ENCODE data around the gene AKAP8L. TPM values are rescaled to one million over a fixed set of nuclear protein-coding genes. Genes with fewer than 3 reads are reported as not detected.

The AKAP8L gene
- total and polyA plus RNA-seq, 2 donors (not counting 1 experiment from before 2014, with no cell fraction given): 18.0 to 87.0 TPM

- Histone ChIP-seq H3K9me3 (ENCODE audit: control insufficient read depth, insufficient read depth, low read depth, low read length) (no peaks in the 10 kb centered on the region), H3K4me1 (ENCODE audit: control insufficient read depth, extremely low read depth, insufficient read depth, low read length) (no peaks in the 10 kb centered on the region), H3K27me3 (ENCODE audit: control insufficient read depth, insufficient read depth, low read length) (no peaks in the 10 kb centered on the region), H3K27ac (ENCODE audit: insufficient read depth, low read length) (no peak overlapping the region), H2AFZ (ENCODE audit: low read length) (no peak overlapping the region), H3K4me3 (replicated peaks in 1 of 4; ENCODE audit: control extremely low read depth in 1 of 4, insufficient read depth in 1 of 4, low read depth in 3 of 4, low read length in 4 of 4) (no peak overlapping the region), H3K36me3 (ENCODE audit: control insufficient read depth, insufficient read depth, low read length) (peaks cover 46% of the 10 kb centered on the region), H4K20me1 (ENCODE audit: control insufficient read depth, extremely low read depth, insufficient read depth, low read length) (no peaks in the 10 kb centered on the region), H3K79me2 (ENCODE audit: control insufficient read depth, insufficient read depth, low read length) (peaks cover 26% of the 10 kb centered on the region), H3K9ac (ENCODE audit: insufficient read depth, low read length) (no peak overlapping the region), H3K4me2 (ENCODE audit: extremely low read depth, insufficient read depth, low read length) (no peak overlapping the region)
- no peak for TF ChIP-seq EZH2 (IDR thresholded peaks at IDR 0.05; ENCODE audit: low read length, missing control alignments)
- TF ChIP-seq, protein P1, sequence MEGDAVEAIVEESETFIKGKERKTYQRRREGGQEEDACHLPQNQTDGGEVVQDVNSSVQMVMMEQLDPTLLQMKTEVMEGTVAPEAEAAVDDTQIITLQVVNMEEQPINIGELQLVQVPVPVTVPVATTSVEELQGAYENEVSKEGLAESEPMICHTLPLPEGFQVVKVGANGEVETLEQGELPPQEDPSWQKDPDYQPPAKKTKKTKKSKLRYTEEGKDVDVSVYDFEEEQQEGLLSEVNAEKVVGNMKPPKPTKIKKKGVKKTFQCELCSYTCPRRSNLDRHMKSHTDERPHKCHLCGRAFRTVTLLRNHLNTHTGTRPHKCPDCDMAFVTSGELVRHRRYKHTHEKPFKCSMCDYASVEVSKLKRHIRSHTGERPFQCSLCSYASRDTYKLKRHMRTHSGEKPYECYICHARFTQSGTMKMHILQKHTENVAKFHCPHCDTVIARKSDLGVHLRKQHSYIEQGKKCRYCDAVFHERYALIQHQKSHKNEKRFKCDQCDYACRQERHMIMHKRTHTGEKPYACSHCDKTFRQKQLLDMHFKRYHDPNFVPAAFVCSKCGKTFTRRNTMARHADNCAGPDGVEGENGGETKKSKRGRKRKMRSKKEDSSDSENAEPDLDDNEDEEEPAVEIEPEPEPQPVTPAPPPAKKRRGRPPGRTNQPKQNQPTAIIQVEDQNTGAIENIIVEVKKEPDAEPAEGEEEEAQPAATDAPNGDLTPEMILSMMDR (conservative IDR thresholded peaks at IDR 0.05 in 1 of 2, IDR thresholded peaks at IDR 0.05 in 1 of 2; ENCODE audit: low read depth in 1 of 2, low read length in 2 of 2): no peak
- no peak for DNase-seq (ENCODE audit: low read depth in 2 of 2)
These were observed 49.2 kb downstream of the AKAP8L start for GRCh38 chr19:15369594-15369891.

DNA sequence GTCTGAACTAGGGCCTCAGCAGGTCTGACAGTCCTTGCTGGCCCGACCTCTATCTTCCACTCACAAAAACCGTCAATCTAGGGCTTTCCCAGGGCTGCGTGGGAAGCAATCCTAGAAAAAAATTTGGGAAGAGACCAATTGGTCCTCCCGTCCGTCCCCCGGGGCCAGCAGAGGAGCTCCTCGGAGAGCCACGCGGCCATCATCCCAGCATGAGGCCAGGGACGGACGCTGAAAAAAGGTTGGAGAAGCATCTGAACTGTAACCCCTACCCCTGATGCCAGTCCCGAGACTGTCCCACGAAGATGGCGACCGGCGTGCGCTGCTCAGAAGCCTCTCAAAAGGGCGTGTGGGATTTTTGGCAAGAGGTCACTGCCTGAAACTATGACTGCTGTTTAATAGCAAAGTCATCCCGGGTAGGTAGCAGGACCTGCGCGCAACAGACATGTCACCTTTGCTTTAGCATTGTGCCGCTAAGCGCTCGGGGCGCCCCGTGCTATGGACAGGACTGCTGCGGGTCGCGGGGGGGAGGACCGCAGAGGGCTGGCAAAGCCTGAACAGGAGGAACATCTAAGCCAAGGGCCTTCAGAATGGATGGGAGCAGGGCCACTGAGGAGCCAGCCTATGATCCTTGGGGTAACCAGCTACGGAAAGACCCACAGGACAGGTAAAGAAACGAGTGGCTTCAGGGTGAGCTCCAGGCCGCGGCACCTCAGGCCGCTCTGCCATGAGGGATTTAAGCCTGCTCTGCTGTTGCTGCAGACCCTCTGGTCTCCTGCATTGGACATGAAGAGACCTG, 49.8 kb downstream of the AKAP8L start:
- Histone ChIP-seq H3K4me3 (replicated peaks in 1 of 4; ENCODE audit: control extremely low read depth in 1 of 4, insufficient read depth in 1 of 4, low read depth in 3 of 4, low read length in 4 of 4) (no peak overlapping the region), H3K27me3 (ENCODE audit: control insufficient read depth, insufficient read depth, low read length) (no peaks in the 10 kb centered on the region), H3K9me3 (ENCODE audit: control insufficient read depth, insufficient read depth, low read depth, low read length) (no peaks in the 10 kb centered on the region), H3K9ac (ENCODE audit: insufficient read depth, low read length) (no peak overlapping the region), H2AFZ (ENCODE audit: low read length) (no peak overlapping the region), H3K27ac (ENCODE audit: insufficient read depth, low read length) (no peak overlapping the region), H4K20me1 (ENCODE audit: control insufficient read depth, extremely low read depth, insufficient read depth, low read length) (no peaks in the 10 kb centered on the region), H3K4me1 (ENCODE audit: control insufficient read depth, extremely low read depth, insufficient read depth, low read length) (no peaks in the 10 kb centered on the region), H3K4me2 (ENCODE audit: extremely low read depth, insufficient read depth, low read length) (no peak overlapping the region), H3K79me2 (ENCODE audit: control insufficient read depth, insufficient read depth, low read length) (peaks cover 20% of the 10 kb centered on the region), H3K36me3 (ENCODE audit: control insufficient read depth, insufficient read depth, low read length) (peaks cover 44% of the 10 kb centered on the region)
- no peak for DNase-seq (ENCODE audit: low read depth in 2 of 2)
- no peak for TF ChIP-seq EZH2 (IDR thresholded peaks at IDR 0.05; ENCODE audit: low read length, missing control alignments)
- TF ChIP-seq, protein P1 (conservative IDR thresholded peaks at IDR 0.05 in 1 of 2, IDR thresholded peaks at IDR 0.05 in 1 of 2; ENCODE audit: low read depth in 1 of 2, low read length in 2 of 2): no peak

GRCh38 chr19:15368051-15368632, 50.6 kb downstream of the AKAP8L start:
- no peak for TF ChIP-seq EZH2 (IDR thresholded peaks at IDR 0.05; ENCODE audit: low read length, missing control alignments)
- TF ChIP-seq, protein P1 (conservative IDR thresholded peaks at IDR 0.05 in 1 of 2, IDR thresholded peaks at IDR 0.05 in 1 of 2; ENCODE audit: low read depth in 1 of 2, low read length in 2 of 2): no peak

More at GRCh38 chr19:15368051-15368632, 50.6 kb downstream of the AKAP8L start:
- DNase-seq (ENCODE audit: low read depth in 2 of 2): no peak
- Histone ChIP-seq H3K4me3 (replicated peaks in 1 of 4; ENCODE audit: control extremely low read depth in 1 of 4, insufficient read depth in 1 of 4, low read depth in 3 of 4, low read length in 4 of 4) (no peak overlapping the region), H3K4me2 (ENCODE audit: extremely low read depth, insufficient read depth, low read length) (no peak overlapping the region), H3K27me3 (ENCODE audit: control insufficient read depth, insufficient read depth, low read length) (no peaks in the 10 kb centered on the region), H3K9ac (ENCODE audit: insufficient read depth, low read length) (no peak overlapping the region), H3K4me1 (ENCODE audit: control insufficient read depth, extremely low read depth, insufficient read depth, low read length) (no peaks in the 10 kb centered on the region), H3K36me3 (ENCODE audit: control insufficient read depth, insufficient read depth, low read length) (peaks cover 39% of the 10 kb centered on the region), H2AFZ (ENCODE audit: low read length) (no peak overlapping the region), H3K79me2 (ENCODE audit: control insufficient read depth, insufficient read depth, low read length) (peaks cover 12% of the 10 kb centered on the region), H3K27ac (ENCODE audit: insufficient read depth, low read length) (no peak overlapping the region), H4K20me1 (ENCODE audit: control insufficient read depth, extremely low read depth, insufficient read depth, low read length) (no peaks in the 10 kb centered on the region), H3K9me3 (ENCODE audit: control insufficient read depth, insufficient read depth, low read depth, low read length) (no peaks in the 10 kb centered on the region)

Measured in fibroblast of lung (primary cell).